GM19463 (cell line): ENCODE measurements around the gene VANGL2.

Experiments used
- ATAC-seq: cut with Tn5 transposase; IDR thresholded peaks from one replicate; pipeline ENCODE4 v1.9.1; 2021; ENCODE audit warnings: mild to moderate bottlenecking, moderate library complexity; ENCODE audit not compliant: unreplicated experiment

VANGL2 gene

DNA sequence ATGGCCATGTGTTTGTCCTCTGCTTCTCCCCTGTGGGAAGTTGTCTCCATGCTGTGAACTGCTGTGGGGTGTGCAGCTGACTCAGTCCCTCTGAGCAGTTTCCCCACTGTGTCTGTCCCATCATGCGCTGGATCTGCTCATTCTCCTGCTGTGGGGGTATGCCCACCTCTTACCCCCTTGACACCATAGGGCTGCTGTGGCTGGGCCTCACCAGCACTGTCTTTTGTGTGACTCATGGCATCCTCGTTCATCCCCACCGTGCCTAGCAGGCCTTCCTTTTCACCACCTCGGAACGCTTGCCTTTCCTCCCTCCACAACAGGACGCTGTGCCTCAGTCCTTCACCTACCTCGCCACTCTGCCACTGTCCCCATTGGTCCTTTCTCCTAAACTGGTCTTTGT lies 27.3 kb downstream of the VANGL2 start:
- ATAC-seq, result no peak

GRCh38 chr1:160428053-160428452 lies 27.7 kb downstream of the VANGL2 start:
- no peak for ATAC-seq

GRCh38 chr1:160428655-160429054 lies 28.3 kb downstream of the VANGL2 start:
- ATAC-seq, result no peak

DNA sequence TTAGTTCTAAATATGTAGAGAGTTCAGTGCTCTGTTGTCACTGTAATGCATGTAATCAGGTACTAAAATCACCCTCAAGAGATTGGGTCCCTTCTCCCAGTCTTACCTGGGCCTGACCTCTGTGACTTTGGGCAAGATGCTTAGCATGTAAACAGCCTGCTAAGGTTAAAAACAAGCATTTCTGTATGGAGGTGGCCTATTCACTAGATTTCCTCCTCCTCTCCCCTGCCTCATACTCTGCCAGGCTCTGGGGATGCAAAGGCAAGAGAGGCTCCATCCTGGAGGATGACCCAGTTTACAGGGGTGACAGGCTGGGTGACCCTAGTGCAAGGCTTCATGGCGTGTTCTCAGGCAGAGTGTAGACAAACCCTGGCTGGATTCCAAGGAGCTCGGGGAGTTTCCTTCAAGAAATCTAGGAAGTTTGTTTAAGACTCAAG lies 28.8 kb downstream of the VANGL2 start:
- no peak for ATAC-seq

- ATAC-seq, result peak; percentile 48
Measured at GRCh38 chr1:160429702-160430535, 29.6 kb downstream of the VANGL2 start.

GRCh38 chr1:160431006-160431405 lies 30.6 kb downstream of the VANGL2 start:
- ATAC-seq, result no peak

DNA sequence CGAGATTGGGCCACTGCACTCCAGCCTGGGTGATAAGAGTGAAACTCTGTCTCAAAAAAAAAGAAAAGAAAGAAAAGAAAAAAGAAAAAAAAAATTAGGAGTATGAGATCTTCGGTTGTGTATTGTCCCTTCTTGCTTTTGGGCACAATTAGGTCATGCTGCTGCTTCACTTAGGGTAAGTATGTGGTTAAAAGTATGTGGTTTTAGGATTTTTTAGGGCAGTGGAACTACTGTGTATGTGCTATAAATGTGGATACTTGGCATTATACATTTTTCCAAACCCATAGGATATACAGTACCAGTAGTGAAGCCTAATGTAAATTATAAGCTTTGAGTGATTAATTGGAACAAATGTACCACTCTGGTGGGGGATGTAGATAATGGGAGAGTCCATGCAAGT lies 31.2 kb downstream of the VANGL2 start:
- ATAC-seq, result no peak

DNA sequence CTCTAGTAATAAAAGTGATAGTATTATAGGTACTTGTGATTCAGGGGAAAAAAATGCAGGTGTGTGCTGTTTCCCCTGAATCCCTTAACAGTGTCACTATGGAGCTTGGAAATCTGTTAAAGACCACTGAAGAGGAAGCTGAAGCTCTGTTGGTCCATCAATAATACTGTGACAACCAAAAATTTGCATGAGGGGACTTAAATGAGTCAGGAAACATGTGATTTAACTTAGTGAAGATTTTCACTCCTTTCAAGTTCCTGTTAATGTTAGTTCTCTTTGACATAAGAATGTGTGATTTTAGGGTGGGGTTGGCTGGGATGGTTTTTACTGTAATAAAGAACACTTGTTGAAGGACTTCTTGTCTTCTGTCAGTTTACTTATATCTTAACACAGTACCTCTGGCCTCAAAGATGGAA lies 32.0 kb downstream of the VANGL2 start:
- ATAC-seq, result peak; percentile 51

DNA sequence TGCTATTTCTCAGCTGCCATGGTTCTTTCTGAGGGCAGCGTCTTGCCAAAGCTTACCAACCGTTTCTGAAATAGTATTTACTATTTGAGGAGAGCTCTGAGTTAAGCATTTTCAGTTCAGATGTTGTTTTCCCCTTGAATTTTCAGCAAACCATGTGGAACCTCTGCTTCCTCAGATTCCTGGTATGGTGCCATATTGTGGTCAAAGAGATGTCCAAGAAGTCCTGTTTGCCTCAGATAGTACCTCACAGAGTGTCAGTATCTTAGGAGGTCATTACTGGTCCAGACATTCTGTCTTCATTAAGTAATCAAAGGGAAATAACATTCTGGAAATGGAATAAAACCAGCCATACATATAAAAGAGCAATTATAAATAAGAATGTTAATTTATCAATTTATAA lies 36.6 kb downstream of the VANGL2 start:
- no peak for ATAC-seq

DNA sequence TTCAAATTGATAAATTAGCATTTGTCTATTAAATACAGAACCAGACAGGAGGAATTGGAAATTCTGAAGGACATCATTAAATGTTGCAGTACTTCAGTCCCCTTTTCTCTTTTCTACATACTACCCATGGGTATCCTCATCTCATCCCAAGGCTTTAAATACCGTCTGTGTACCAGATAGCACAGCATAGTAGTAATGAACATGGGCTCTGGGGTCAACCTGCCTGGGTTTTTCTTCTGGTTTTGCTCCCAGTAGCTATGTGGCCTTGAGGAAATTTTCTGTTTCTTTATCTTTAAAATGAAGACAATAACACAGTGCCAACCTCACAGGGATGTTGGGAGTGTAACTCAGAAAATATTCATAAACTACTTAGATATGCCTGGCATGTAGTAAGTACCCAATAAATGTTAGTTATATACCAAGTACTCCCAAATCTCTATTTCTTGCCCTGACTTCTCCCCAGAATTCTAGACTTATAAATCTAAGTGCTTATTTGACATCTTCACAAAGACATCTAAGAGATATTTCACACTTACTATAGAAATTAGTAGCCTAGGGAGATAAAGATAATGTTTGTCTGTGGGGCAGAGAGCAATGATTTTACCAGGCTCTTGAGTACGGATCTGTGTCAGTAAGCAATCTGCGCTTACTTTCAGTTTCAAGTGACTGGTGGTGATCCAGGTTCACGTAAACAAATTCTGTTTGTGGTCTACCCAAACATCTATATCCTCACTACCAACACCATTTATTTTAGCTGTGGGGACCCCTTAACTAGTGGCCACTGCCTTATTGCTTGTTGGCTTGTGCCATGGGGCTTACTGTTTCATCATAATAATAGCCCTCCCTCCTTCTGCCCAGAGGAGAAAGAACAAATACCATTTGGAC lies 37.3 kb downstream of the VANGL2 start:
- ATAC-seq, result peak; percentile 90

DNA sequence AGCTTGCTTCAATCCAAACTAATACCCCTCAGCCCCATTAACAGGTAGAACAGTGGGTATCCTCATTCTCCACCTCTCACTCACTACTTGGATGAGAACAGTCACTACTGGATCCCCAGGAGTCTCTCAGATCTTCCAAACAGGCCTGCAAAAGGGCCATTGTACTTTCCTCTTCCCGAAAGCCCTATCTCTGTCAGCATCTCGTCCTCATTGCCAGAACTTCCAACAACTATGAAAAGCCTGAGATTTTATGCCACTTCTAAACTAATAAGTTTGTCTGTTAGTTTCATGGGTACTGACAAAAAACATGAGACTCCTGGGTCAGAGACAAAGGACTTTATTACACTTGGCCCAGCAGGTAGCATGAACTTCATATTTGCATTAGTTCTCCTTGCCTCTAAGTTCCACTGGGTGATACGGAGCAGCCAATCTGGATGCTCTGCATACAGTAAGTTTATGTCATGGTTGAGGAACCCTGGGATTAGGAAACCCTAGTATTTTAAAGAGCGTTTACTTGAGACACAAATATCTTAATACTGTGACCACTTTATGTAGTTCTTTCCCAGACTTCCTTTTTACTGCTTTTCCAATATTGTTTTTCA lies 38.1 kb downstream of the VANGL2 start:
- ATAC-seq, result peak; percentile 2

GRCh38 chr1:160438935-160439334 lies 38.6 kb downstream of the VANGL2 start:
- ATAC-seq, result no peak

DNA sequence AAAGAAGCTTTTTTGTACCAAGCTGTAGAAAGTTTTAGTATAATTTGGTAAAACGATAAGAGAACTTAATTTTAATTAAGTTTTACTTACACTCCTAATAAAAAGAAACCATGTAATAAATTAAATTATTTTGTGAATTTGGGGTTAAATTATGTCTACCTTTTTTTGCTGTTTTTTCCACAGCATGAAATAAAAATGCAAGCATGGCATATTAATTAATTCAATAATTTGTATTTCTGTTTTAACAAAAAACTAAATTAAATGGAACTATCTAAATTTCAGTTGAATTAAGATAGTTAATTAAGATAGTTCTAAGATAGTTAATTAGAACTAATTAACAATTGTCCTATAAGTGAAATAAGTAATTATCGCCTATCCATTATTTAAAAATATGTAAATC lies 39.4 kb downstream of the VANGL2 start:
- ATAC-seq, result no peak

GRCh38 chr1:160446945-160447600 lies 46.7 kb downstream of the VANGL2 start:
- ATAC-seq, result no peak

DNA sequence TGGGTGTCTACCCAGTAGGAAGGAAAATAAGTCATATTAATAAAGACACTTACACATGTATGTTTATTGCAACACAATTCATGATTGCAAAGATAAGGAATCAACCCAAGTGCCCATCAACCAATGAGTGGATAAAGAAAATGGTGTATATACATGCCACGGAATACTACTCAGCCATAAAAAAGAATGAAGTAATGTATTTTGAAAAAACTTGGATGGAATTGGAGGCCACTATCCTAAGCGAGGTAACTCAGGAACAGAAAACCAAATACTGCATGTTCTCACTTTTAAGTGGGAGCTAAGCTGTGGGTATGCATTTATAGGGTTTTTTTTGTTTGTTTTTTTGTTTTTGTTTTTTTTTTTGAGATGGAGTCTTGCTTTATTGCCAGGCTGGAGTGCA lies 49.1 kb downstream of the VANGL2 start:
- no peak for ATAC-seq

DNA sequence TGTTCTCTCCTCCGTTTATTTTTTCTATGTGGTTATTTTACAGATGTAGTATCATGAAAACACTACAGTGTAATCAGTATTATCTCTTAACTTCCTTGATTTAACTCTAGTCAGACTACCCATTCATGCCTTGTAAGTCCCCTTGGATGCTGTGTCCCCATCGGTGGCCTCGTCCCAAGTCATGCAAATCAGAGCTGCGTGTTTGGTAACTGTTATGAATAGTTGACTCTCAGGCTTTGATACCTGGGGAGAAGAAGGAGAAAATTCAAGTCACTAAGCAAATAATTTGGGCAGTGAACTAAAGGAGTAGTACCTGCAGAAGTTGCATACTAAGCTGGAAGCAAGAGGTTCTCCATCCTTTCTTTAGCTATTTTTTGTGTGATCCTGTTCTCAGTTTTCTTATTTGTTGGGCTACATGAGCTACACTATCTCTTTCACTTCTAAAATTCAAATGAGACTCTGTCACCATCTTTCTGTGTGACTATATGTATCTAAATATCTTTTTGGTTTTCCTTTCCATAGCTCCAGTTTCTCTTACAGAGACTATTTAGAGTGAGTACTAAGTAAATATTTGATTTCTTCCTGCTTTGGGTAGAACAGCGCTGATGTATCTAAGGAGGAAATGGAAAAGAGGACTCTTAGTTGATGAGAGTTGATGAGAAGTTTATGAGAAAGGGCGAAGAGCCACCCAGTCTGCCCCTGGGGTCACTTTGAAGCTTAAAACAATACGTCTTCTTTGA lies 50.9 kb downstream of the VANGL2 start:
- no peak for ATAC-seq

- ATAC-seq, result no peak
Measured at GRCh38 chr1:160451859-160452232, 51.5 kb downstream of the VANGL2 start.

DNA sequence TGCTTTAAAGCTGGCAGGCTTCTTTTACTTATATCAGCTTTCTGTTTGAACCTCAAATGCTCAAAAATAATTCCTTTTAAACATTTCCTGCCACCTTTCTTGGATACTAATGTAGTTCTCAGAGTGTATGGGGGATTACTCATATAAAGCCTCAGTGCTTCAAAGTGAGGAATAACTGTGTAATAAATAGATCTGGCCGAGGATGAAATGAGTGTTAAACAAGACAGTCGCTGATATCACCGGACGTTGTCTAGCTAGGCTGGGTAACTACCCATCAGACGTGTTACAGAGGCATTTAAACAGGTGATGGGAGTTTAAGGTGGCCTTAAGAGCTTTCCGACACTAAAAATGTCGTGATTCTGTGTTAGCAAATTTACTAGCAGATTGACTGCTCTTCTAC lies 53.1 kb downstream of the VANGL2 start:
- peak; percentile 50 for ATAC-seq

- no peak for ATAC-seq
Measured at GRCh38 chr1:160454371-160455152, 54.2 kb downstream of the VANGL2 start.

DNA sequence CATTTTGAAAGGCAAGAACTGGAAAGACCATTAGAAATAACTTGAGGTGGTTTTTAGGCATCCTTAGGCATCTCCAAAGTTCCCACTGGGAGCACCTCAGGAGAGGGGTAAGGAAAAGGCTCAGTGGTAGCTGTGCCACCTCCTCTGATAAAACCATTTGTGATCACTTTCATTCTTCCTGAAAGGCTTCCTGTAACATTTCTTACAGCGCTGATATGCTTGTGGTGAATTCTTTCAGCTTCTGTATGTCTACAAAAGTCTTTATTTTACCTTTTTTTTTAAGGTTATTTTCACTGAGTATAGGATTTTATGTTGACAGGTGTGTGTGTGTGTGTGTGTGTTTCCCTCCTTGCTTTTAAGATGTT lies 54.8 kb downstream of the VANGL2 start:
- no peak for ATAC-seq
